Measurements from ENCODE around the gene TAF9. TPM values are rescaled to one million over a fixed set of nuclear protein-coding genes. Genes with fewer than 3 reads are reported as not detected.
A peak's percentile ranks its signal among the peaks of the same experiment; 100 is the strongest.
"Not testable (repeated sequence)": the region's sequence is repeated elsewhere in the genome, so short reads cannot be mapped to it uniquely, and the experiment has no call there.

TAF9 gene
- total RNA-seq, 2 donors from 2014 or later = 74.3 to 80.1 TPM

DNA sequence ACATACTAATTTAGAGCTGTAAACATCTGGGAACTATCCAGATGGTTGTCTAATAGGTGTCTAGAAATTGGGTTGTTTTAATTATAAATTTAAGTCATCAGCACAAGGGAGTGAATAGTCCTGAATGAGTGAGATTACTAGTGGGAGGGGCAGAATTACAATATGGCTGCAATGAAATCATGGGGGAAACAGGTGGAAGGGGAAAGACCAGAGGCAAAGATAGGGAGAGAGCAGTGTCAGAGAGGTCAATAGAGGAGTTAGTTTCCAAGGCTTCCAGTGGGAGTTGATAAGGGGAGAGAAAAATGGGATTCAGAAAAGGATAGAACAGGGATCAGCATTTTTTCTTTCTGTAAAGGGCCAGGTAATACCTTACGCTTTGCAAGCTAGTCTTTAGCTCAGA lies 8.9 kb downstream of the TAF9 start:
- no peak overlapping the region for H3K27ac Mint-ChIP-seq
- ATAC-seq (no peak), DNase-seq (ENCODE audit: low spot score in 2 of 2) (no peak)
- H3K36me3 Mint-ChIP-seq = peaks cover 7 to 38% of the 10 kb centered on the region in 2 donors
- H3K9me3 Mint-ChIP-seq = no peaks in the 10 kb centered on the region

DNA sequence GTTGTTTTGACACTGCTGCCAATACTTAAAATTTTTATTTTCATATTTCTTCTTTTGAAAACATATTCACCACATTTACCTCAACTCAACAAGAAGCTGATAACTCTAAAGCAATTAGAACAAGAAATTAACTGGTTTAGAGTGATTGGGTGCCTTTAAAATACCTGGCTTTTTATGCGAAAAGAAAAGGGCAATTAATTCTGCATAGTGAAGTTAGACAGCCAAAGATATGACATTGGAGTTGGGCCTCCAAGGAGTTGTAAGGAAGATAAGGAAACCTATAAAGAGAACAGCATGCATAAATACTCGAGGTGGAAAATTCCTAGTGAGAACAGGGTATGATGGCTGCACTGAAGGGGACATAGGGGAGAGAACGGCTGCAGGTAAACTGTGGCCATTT lies 9.6 kb downstream of the TAF9 start:
- Mint-ChIP-seq H3K36me3 (peaks cover 0 to 32% of the 10 kb centered on the region in 2 donors), H3K27ac (no peak overlapping the region), H3K9me3 (no peaks in the 10 kb centered on the region)
- DNase-seq (ENCODE audit: low spot score in 2 of 2) (no peak), ATAC-seq (no peak)

DNA sequence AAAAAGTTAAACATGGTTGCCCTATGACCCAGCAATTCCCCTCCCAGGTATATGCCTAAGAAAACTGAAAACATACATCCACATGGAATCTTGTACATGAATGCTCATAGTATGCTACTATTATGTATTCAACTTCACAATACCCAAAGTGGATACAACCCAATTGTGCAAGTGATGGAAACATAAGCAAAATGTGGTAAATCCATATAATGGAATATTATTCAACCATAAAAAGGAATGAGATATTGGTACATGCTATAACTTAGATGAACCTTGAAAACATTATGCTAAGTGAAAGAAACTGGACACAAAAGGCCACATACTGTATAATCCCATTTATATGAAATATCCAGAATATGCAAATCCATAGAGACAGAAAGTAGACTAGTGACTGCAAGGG lies 18.7 kb downstream of the TAF9 start:
- Mint-ChIP-seq H3K27ac (no peak overlapping the region), H3K9me3 (no peaks in the 10 kb centered on the region)

GRCh38 chr5:69343083-69343482 lies 26.2 kb downstream of the TAF9 start:
- H3K9me3 Mint-ChIP-seq = no peaks in the 10 kb centered on the region
- DNase-seq (ENCODE audit: low spot score in 2 of 2) (no peak), ATAC-seq (no peak)
- no peaks in the 10 kb centered on the region for H3K36me3 Mint-ChIP-seq
- no peak overlapping the region for H3K27ac Mint-ChIP-seq

More for the DNA sequence above, 18.7 kb downstream of the TAF9 start:
- DNase-seq (ENCODE audit: low spot score in 2 of 2) (no peak), ATAC-seq (no peak)
- H3K36me3 Mint-ChIP-seq = peaks cover 0 to 3% of the 10 kb centered on the region in 2 donors

DNA sequence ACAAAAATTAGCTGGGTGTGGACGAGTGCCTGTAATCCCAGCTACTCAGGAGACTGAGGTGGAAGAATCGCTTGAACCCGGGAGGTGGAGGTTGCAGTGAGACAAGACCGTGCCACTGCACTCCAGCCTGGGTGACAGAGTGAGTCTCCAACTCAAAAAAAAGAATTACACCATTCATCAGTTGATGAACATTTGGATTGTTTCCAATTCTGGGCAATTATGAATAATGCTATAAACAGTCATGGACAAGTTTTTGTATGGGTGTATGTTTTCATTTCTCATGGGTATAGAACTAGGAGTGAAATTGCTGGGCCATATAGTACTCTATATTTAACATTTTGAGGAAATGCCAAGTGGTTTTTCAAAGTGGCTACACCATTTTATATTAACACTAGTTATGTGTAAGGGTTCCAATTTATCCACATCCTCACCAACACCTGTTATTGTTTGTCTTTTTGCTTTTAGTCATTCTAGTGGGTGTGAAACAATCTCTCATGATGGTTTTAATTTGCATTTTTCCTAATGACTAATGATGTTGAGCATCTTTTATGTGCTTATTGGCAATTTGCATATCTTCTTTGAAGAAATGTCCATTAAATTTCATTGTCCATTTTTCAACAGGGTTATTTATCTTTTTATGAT lies 27.7 kb downstream of the TAF9 start:
- Mint-ChIP-seq H3K36me3 (no peaks in the 10 kb centered on the region), H3K9me3 (no peaks in the 10 kb centered on the region), H3K27ac (no peak overlapping the region)
- ATAC-seq (peak in 1 of 2 donors; percentile 38), DNase-seq (ENCODE audit: low spot score in 2 of 2) (no peak)

GRCh38 chr5:69335341-69335935 lies 33.9 kb downstream of the TAF9 start:
- Mint-ChIP-seq H3K36me3 (peaks cover 6 to 10% of the 10 kb centered on the region in 2 donors), H3K9me3 (no peaks in the 10 kb centered on the region), H3K27ac (no peak overlapping the region)
- DNase-seq (ENCODE audit: low spot score in 2 of 2) (no peak), ATAC-seq (no peak)

DNA sequence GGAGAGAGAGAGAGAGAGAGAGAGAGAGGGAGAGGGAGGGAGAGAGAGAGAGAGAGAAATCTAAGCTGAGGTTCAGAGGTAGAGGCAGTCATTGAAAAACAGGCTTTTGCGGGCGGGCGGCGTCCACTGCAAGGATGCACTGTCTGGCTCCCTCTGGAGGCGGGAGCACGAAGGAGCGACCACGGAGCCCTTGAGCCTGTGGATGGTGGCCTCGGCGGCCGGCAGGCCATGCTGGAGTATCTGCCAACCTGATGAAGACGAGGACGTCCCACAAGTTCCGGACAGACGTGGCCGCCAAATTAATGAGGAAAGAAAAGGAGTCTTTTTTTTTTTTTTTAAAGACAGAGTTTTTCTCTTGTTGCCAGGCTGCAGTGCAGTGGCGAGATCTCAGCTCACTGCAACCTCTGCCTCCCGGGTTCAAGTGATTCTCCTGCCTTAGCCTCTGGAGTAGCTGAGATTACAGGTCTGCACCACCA lies 34.5 kb downstream of the TAF9 start:
- peak; percentile 77 to 80 for DNase-seq (ENCODE audit: low spot score in 2 of 2)
- peaks cover 6 to 12% of the 10 kb centered on the region in 2 donors for H3K36me3 Mint-ChIP-seq
- H3K27ac Mint-ChIP-seq = no peak overlapping the region
- no peaks in the 10 kb centered on the region for H3K9me3 Mint-ChIP-seq
- ATAC-seq = peak; percentile 78 to 81

DNA sequence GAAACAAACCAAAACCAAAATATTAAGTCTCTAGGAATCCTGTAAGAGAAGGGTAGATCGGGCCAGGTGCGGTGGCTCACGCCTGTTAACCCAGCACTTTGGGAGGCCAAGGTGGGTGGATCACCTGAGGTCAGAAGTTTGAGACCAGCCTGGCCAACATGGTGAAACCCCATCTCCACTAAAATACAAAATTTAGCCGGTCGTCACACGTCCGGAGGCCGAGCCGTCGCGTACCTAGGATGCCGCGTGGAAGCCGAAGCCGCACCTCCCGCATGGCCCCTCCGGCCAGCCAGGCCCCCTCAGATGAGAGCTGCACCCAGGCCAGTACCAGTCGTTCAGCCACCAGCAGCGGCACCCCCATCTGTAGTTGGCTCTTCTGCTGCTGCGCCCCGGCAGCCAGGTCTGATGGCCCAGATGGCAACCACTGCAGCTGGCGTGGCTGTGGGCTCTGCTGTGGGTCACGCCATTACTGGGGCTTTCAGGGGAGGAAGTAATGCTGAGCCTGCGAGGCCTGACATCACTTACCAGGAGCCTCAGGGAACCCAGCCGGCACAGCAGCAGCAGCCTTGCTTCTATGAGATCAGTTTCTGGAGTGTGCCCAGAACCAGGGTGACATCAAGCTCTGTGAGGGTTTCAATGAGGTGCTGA lies 35.5 kb downstream of the TAF9 start:
- peaks cover 6 to 12% of the 10 kb centered on the region in 2 donors for H3K36me3 Mint-ChIP-seq
- H3K27ac Mint-ChIP-seq; ATAC-seq; H3K9me3 Mint-ChIP-seq; DNase-seq (ENCODE audit: low spot score in 2 of 2): not testable (repeated sequence)

GRCh38 chr5:69331528-69332445 lies 37.5 kb downstream of the TAF9 start:
- Mint-ChIP-seq H3K27ac (peak overlapping the region; percentile 87 to 96), H3K36me3 (peaks cover 6 to 12% of the 10 kb centered on the region in 2 donors), H3K9me3 (no peaks in the 10 kb centered on the region)
- no peak for ATAC-seq
- no peak for DNase-seq (ENCODE audit: low spot score in 2 of 2)

DNA sequence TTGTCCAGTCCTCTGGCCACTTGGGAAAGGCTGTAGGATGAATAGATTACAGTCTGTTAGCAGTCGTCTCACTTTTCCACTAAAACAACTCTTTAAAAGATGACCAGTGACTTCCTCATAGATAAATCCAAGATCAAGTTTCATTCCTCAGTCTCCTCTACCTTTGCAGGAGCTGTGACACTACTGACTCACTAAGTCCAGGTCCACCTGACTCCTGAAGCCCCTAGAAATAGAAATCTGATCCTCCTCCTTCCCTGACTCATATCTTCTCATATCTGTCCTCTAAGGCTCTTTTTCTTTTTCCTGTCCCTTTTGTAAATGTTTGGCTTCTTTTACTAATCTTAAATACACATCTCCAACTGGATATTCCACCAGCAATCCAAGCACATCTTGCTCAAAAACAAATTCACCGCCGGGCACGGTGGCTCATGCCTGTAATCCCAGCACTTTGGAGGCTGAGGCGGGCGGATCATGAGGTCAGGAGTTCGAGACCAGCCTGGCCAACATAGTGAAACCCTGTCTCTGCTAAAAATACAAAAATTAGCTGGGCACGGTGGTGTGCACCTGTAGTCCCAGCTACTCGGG lies 39.3 kb downstream of the TAF9 start:
- Mint-ChIP-seq H3K9me3 (no peaks in the 10 kb centered on the region), H3K36me3 (peaks cover 6 to 12% of the 10 kb centered on the region in 2 donors), H3K27ac (no peak overlapping the region)
- ATAC-seq = no peak
- no peak for DNase-seq (ENCODE audit: low spot score in 2 of 2)

GRCh38 chr5:69326365-69326764 lies 43.0 kb downstream of the TAF9 start:
- no peak for ATAC-seq
- peaks cover 0 to 6% of the 10 kb centered on the region in 2 donors for H3K36me3 Mint-ChIP-seq
- no peak for DNase-seq (ENCODE audit: low spot score in 2 of 2)
- no peaks in the 10 kb centered on the region for H3K9me3 Mint-ChIP-seq
- H3K27ac Mint-ChIP-seq = peak overlapping the region in 1 of 2 donors; percentile 7

DNA sequence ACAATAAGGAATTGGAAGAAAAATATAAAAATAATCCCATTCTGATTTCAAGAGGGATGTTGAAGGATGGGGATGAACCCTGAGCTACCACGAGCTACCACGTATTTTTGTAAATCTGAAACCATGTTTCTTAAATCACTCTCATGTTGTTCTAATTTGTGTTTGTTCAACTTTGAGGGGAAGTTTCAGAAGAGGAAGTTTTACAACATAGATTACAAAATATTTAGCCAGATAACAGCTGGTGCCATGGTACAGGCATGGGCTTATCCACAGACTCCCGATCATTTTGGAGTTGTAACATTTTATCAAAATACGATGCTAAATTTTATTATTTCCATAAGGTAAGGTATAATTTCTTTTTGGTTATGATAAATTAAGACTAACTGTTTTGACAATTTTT lies 51.9 kb downstream of the TAF9 start:
- no peak for DNase-seq (ENCODE audit: low spot score in 2 of 2)
- Mint-ChIP-seq H3K36me3 (peaks cover 0 to 18% of the 10 kb centered on the region in 2 donors), H3K9me3 (no peaks in the 10 kb centered on the region), H3K27ac (no peak overlapping the region)
- no peak for ATAC-seq

- ATAC-seq (no peak), DNase-seq (ENCODE audit: low spot score in 2 of 2) (no peak)
- peaks cover 4 to 24% of the 10 kb centered on the region in 2 donors for H3K36me3 Mint-ChIP-seq
- H3K27ac Mint-ChIP-seq = no peak overlapping the region
- H3K9me3 Mint-ChIP-seq = no peaks in the 10 kb centered on the region
Observed at GRCh38 chr5:69315972-69316371, 53.3 kb downstream of the TAF9 start.

Data from activated naive CD4-positive, alpha-beta T cell treated with anti-CD3 and anti-CD28 coated beads, Interleukin-2, amount 50 U/mL, for 72 hours (primary cell).